Measurements from ENCODE around the gene ALPG. TPM values are rescaled to one million over a fixed set of nuclear protein-coding genes. Genes with fewer than 3 reads are reported as not detected.
"Not testable (repeated sequence)": the region's sequence is repeated elsewhere in the genome, so short reads cannot be mapped to it uniquely, and the experiment has no call there.

ALPG gene
- total RNA-seq, 1 donor from 2014 or later, result not detected

- peaks cover 58% of the 10 kb centered on the region for H3K27me3 Mint-ChIP-seq (ENCODE audit: low read depth)
- peaks cover 14% of the 10 kb centered on the region for H3K4me1 Mint-ChIP-seq (ENCODE audit: low read depth)
- no peak overlapping the region for H3K27ac Mint-ChIP-seq (ENCODE audit: unreplicated experiment)
- peaks cover 5% of the 10 kb centered on the region for H3K9me3 Mint-ChIP-seq (ENCODE audit: low read depth)
- peak overlapping the region; percentile 12 for H3K4me3 Mint-ChIP-seq (ENCODE audit: unreplicated experiment)
- no peak for TF ChIP-seq CTCF (IDR thresholded peaks at IDR 0.05)
- H3K36me3 Mint-ChIP-seq (ENCODE audit: low read depth), result peaks cover 7% of the 10 kb centered on the region
- no peak for DNase-seq (ENCODE audit: low spot score)
Measured at GRCh38 chr2:232421189-232421785, 14.6 kb downstream of the ALPG start.

- peaks cover 14% of the 10 kb centered on the region for H3K4me1 Mint-ChIP-seq (ENCODE audit: low read depth)
- DNase-seq (ENCODE audit: low spot score), result no peak
- no peak overlapping the region for H3K27ac Mint-ChIP-seq (ENCODE audit: unreplicated experiment)
- H3K36me3 Mint-ChIP-seq (ENCODE audit: low read depth), result peaks cover 7% of the 10 kb centered on the region
- H3K27me3 Mint-ChIP-seq (ENCODE audit: low read depth), result peaks cover 58% of the 10 kb centered on the region
- H3K4me3 Mint-ChIP-seq (ENCODE audit: unreplicated experiment), result no peak overlapping the region
- no peak for TF ChIP-seq CTCF (IDR thresholded peaks at IDR 0.05)
- H3K9me3 Mint-ChIP-seq (ENCODE audit: low read depth), result peaks cover 5% of the 10 kb centered on the region
Measured at GRCh38 chr2:232422051-232422450, 15.4 kb downstream of the ALPG start.

GRCh38 chr2:232422996-232423395 lies 16.4 kb downstream of the ALPG start:
- H3K36me3 Mint-ChIP-seq (ENCODE audit: low read depth); H3K27ac Mint-ChIP-seq (ENCODE audit: unreplicated experiment); DNase-seq (ENCODE audit: low spot score); H3K9me3 Mint-ChIP-seq (ENCODE audit: low read depth); H3K4me3 Mint-ChIP-seq (ENCODE audit: unreplicated experiment): not testable (repeated sequence)
- Mint-ChIP-seq H3K4me1 (ENCODE audit: low read depth) (peaks cover 14% of the 10 kb centered on the region), H3K27me3 (ENCODE audit: low read depth) (peaks cover 58% of the 10 kb centered on the region)

GRCh38 chr2:232423407-232423806 lies 16.8 kb downstream of the ALPG start:
- not testable (repeated sequence) for H3K27ac Mint-ChIP-seq (ENCODE audit: unreplicated experiment); DNase-seq (ENCODE audit: low spot score); H3K9me3 Mint-ChIP-seq (ENCODE audit: low read depth); H3K36me3 Mint-ChIP-seq (ENCODE audit: low read depth); H3K4me3 Mint-ChIP-seq (ENCODE audit: unreplicated experiment)
- H3K4me1 Mint-ChIP-seq (ENCODE audit: low read depth), result peaks cover 12% of the 10 kb centered on the region
- peaks cover 54% of the 10 kb centered on the region for H3K27me3 Mint-ChIP-seq (ENCODE audit: low read depth)

GRCh38 chr2:232431705-232432590 lies 25.3 kb downstream of the ALPG start:
- Mint-ChIP-seq H3K4me3 (ENCODE audit: unreplicated experiment) (no peak overlapping the region), H3K27ac (ENCODE audit: unreplicated experiment) (no peak overlapping the region), H3K36me3 (ENCODE audit: low read depth) (no peaks in the 10 kb centered on the region), H3K4me1 (ENCODE audit: low read depth) (no peaks in the 10 kb centered on the region), H3K9me3 (ENCODE audit: low read depth) (no peaks in the 10 kb centered on the region), H3K27me3 (ENCODE audit: low read depth) (peaks cover 5% of the 10 kb centered on the region)
- no peak for DNase-seq (ENCODE audit: low spot score)
- TF ChIP-seq CTCF (IDR thresholded peaks at IDR 0.05), result no peak

- peak; percentile 31 for TF ChIP-seq CTCF (IDR thresholded peaks at IDR 0.05)
- no peak overlapping the region for H3K4me3 Mint-ChIP-seq (ENCODE audit: unreplicated experiment)
Measured at GRCh38 chr2:232432598-232433184, 26.0 kb downstream of the ALPG start.

GRCh38 chr2:232433622-232434021 lies 27.0 kb downstream of the ALPG start:
- not testable (repeated sequence) for H3K4me1 Mint-ChIP-seq (ENCODE audit: low read depth); H3K27ac Mint-ChIP-seq (ENCODE audit: unreplicated experiment)
- peaks cover 11% of the 10 kb centered on the region for H3K27me3 Mint-ChIP-seq (ENCODE audit: low read depth)

More at GRCh38 chr2:232432598-232433184, 26.0 kb downstream of the ALPG start:
- Mint-ChIP-seq H3K4me1 (ENCODE audit: low read depth) (no peaks in the 10 kb centered on the region), H3K27ac (ENCODE audit: unreplicated experiment) (no peak overlapping the region), H3K9me3 (ENCODE audit: low read depth) (no peaks in the 10 kb centered on the region), H3K36me3 (ENCODE audit: low read depth) (no peaks in the 10 kb centered on the region), H3K27me3 (ENCODE audit: low read depth) (peaks cover 6% of the 10 kb centered on the region)
- no peak for DNase-seq (ENCODE audit: low spot score)

More at GRCh38 chr2:232433622-232434021, 27.0 kb downstream of the ALPG start:
- DNase-seq (ENCODE audit: low spot score); H3K4me3 Mint-ChIP-seq (ENCODE audit: unreplicated experiment); H3K36me3 Mint-ChIP-seq (ENCODE audit: low read depth); H3K9me3 Mint-ChIP-seq (ENCODE audit: low read depth): not testable (repeated sequence)

Measured in chondrocyte (in vitro differentiated cells).